Mesenchymal stem cell (in vitro differentiated cells and primary cell): Measurements from ENCODE around the gene ANKLE1.

ENCODE experiments used
- DNase-seq: peaks from one replicate; pipeline ENCODE4 v3.0.0-alpha.2; 2013
- H2AFZ ChIP-seq: one replicate; pipeline ENCODE4 v1.6.1; 2013; ENCODE audit warnings: low read depth, mild to moderate bottlenecking, control low read depth, inconsistent platforms, low read length, moderate library complexity
- H2AK5ac ChIP-seq: 2 replicates; pipeline ENCODE4 v1.6.1; 2013; ENCODE audit warnings: low read length, moderate library complexity, mild to moderate bottlenecking, inconsistent platforms; ENCODE audit not compliant: severe bottlenecking
- H2BK120ac ChIP-seq: one replicate; pipeline ENCODE4 v1.6.1; 2013; ENCODE audit warnings: low read depth, mild to moderate bottlenecking, inconsistent platforms, low read length, moderate library complexity
- H2BK12ac ChIP-seq, 2 experiments: one replicate each; pipeline ENCODE4 v1.6.1; 2013; ENCODE audit warnings: inconsistent platforms in 2 of 2, low read length in 2 of 2, mild to moderate bottlenecking in 2 of 2, moderate library complexity in 2 of 2, control low read depth in 1 of 2
- H2BK15ac ChIP-seq: one replicate; pipeline ENCODE4 v1.6.1; 2013; ENCODE audit warnings: mild to moderate bottlenecking, low read depth, inconsistent platforms; ENCODE audit not compliant: poor library complexity, severe bottlenecking
- H2BK5ac ChIP-seq: 2 replicates; pipeline ENCODE4 v1.6.1; 2013; ENCODE audit warnings: low read depth, mild to moderate bottlenecking, low read length, control low read depth, inconsistent platforms; ENCODE audit not compliant: poor library complexity, severe bottlenecking
- H3K14ac ChIP-seq, 2 experiments: one replicate each; pipeline ENCODE4 v1.6.1; 2013; ENCODE audit warnings: inconsistent platforms in 2 of 2, low read length in 2 of 2, control low read depth in 1 of 2, mild to moderate bottlenecking in 1 of 2, moderate library complexity in 1 of 2
- H3K18ac ChIP-seq, 2 experiments: one replicate each; pipeline ENCODE4 v1.6.1; 2013; ENCODE audit warnings: inconsistent platforms in 2 of 2, low read length in 2 of 2, control low read depth in 1 of 2, low read depth in 1 of 2, mild to moderate bottlenecking in 1 of 2
- H3K23ac ChIP-seq, 2 experiments: one replicate each; pipeline ENCODE4 v1.6.1; 2013; ENCODE audit warnings: inconsistent platforms in 2 of 2, low read length in 2 of 2, mild to moderate bottlenecking in 2 of 2, moderate library complexity in 2 of 2, control low read depth in 1 of 2
- H3K27ac ChIP-seq: 2 replicates; pipeline ENCODE4 v1.5.1; 2013; ENCODE audit warnings: mild to moderate bottlenecking, moderate library complexity, low read length, control low read depth, inconsistent platforms; ENCODE audit not compliant: poor library complexity, severe bottlenecking
- H3K27me3 ChIP-seq, 2 experiments: 2 replicates each; pipeline versions ENCODE4 v1.6.1 to v1.7.0; 2013; ENCODE audit warnings: low read length in 2 of 2, mild to moderate bottlenecking in 2 of 2, moderate library complexity in 2 of 2, control low read depth in 1 of 2, inconsistent platforms in 1 of 2; ENCODE audit not compliant: control insufficient read depth in 1 of 2, insufficient read depth in 1 of 2
- H3K36me3 ChIP-seq, 2 experiments: 2 replicates each; pipeline versions ENCODE4 v1.6.1 to v1.7.0; 2013; ENCODE audit warnings: low read length in 2 of 2, control low read depth in 1 of 2, inconsistent platforms in 1 of 2, low read depth in 1 of 2, mild to moderate bottlenecking in 1 of 2; ENCODE audit not compliant: insufficient read depth in 2 of 2, control insufficient read depth in 1 of 2
- H3K4ac ChIP-seq, 2 experiments: one replicate each; pipeline ENCODE4 v1.6.1; 2013; ENCODE audit warnings: inconsistent platforms in 2 of 2, low read length in 2 of 2, mild to moderate bottlenecking in 2 of 2, moderate library complexity in 2 of 2, control low read depth in 1 of 2, low read depth in 1 of 2
- H3K4me1 ChIP-seq: 2 replicates; pipeline ENCODE4 v1.6.1; 2013; ENCODE audit warnings: low read depth, low read length, control low read depth; ENCODE audit not compliant: control insufficient read depth, insufficient read depth
- H3K4me2 ChIP-seq: 2 replicates; pipeline ENCODE4 v1.6.1; 2013; ENCODE audit warnings: low read length, mild to moderate bottlenecking, inconsistent platforms; ENCODE audit not compliant: poor library complexity, severe bottlenecking
- H3K4me3 ChIP-seq, 2 experiments: 2 replicates each; pipeline versions ENCODE4 v1.5.1 to v1.7.0; 2013; ENCODE audit warnings: low read length in 2 of 2, mild to moderate bottlenecking in 2 of 2, control low read depth in 1 of 2, low read depth in 1 of 2; ENCODE audit not compliant: insufficient read depth in 1 of 2
- H3K79me1 ChIP-seq: replicated peaks from 2 replicates; pipeline ENCODE4 v1.6.1; 2013; ENCODE audit warnings: mild to moderate bottlenecking, control low read depth, low read length, inconsistent platforms; ENCODE audit not compliant: poor library complexity, severe bottlenecking
- H3K9ac ChIP-seq: 2 replicates; pipeline ENCODE4 v1.7.0; 2013; ENCODE audit warnings: mild to moderate bottlenecking, low read length, moderate library complexity
- H3K9me3 ChIP-seq: 2 replicates; pipeline ENCODE4 v1.7.0; 2013; ENCODE audit warnings: mild to moderate bottlenecking, low read length; ENCODE audit not compliant: control insufficient read depth
- H4K8ac ChIP-seq: one replicate; pipeline ENCODE4 v1.6.1; 2013; ENCODE audit warnings: inconsistent platforms, mild to moderate bottlenecking, low read length, moderate library complexity
- H4K91ac ChIP-seq: one replicate; pipeline ENCODE4 v1.6.1; 2013; ENCODE audit warnings: mild to moderate bottlenecking, low read length, inconsistent platforms
- WGBS: methylation state at CpG from one replicate; pipeline ENCODE4 v1.1.7; 2013; ENCODE audit warnings: mixed read lengths; 5-methylcytosine and 5-hydroxymethylcytosine counted together

ANKLE1 gene

DNA sequence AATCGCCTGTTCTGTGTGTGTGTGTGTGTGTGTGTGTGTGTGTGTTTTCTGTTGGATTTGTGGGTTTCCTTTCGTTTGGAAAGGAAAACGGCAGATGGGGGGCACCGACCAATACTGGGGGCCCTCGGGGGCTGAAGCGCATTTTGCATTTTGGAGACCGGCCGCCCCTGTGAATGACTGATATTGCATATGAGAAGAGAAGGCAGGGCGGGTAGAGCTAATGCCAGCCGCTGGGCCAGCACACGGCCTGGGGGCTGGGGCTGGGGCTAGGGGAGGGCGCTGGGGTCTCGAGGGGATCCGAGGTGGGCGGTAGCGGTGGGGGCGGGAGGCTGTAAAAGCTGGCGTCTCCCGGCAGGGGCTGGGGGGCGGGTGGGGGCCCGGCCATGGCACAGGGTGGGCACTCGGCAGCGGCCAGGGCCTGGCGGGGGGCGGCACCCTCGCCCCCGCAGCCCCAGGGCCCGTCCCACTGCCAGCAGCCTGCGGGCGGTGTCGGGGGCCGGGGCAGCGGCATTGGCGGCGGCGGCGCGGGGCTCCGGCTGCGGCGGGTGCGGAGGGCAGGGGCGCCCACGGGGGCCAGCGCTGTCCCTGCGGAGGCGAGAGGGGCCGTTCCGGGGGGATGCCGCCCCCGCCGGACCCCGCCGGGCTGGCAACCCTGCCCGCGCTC, 41.7 kb downstream of the ANKLE1 start:
- H2BK15ac ChIP-seq = no peak overlapping the region
- no peak overlapping the region for H3K4me3 ChIP-seq
- no peak overlapping the region for H2BK120ac ChIP-seq
- H3K4me2 ChIP-seq = no peak overlapping the region
- H3K14ac ChIP-seq = no peak overlapping the region
- H3K23ac ChIP-seq = no peak overlapping the region
- no peak for DNase-seq
- no peak overlapping the region for H2BK12ac ChIP-seq
- peaks cover 26% of the 10 kb centered on the region for H3K4me1 ChIP-seq
- H4K8ac ChIP-seq = no peak overlapping the region
- H4K91ac ChIP-seq = no peak overlapping the region
- no peaks in the 10 kb centered on the region for H3K9me3 ChIP-seq
- peaks cover 25% of the 10 kb centered on the region for H3K79me1 ChIP-seq
- no peaks in the 10 kb centered on the region for H3K27me3 ChIP-seq
- H3K9ac ChIP-seq = no peak overlapping the region
- WGBS = 97% methylated on average over 46 of the region's 56 CpGs
- no peak overlapping the region for H3K27ac ChIP-seq
- H3K18ac ChIP-seq = no peak overlapping the region
- no peak overlapping the region for H2AK5ac ChIP-seq
- H3K36me3 ChIP-seq = peaks cover 36 to 66% of the 10 kb centered on the region in 2 experiments
- H2AFZ ChIP-seq = no peak overlapping the region
- no peak overlapping the region for H3K4ac ChIP-seq
- no peak overlapping the region for H2BK5ac ChIP-seq

- no peak overlapping the region for H3K23ac ChIP-seq
- H2AK5ac ChIP-seq = no peak overlapping the region
- H3K36me3 ChIP-seq = peaks cover 34 to 62% of the 10 kb centered on the region in 2 experiments
- no peak overlapping the region for H2BK15ac ChIP-seq
- H2AFZ ChIP-seq = no peak overlapping the region
- 84% methylated on average over 7 of the region's 7 CpGs for WGBS
- no peaks in the 10 kb centered on the region for H3K9me3 ChIP-seq
- no peak overlapping the region for H2BK5ac ChIP-seq
- no peak overlapping the region for H3K14ac ChIP-seq
- no peak overlapping the region for H4K91ac ChIP-seq
- no peak overlapping the region for H2BK120ac ChIP-seq
- no peaks in the 10 kb centered on the region for H3K27me3 ChIP-seq
- no peak overlapping the region for H2BK12ac ChIP-seq
- DNase-seq = no peak
- no peak overlapping the region for H3K27ac ChIP-seq
- peaks cover 22% of the 10 kb centered on the region for H3K79me1 ChIP-seq
- H3K4me1 ChIP-seq = peaks cover 30% of the 10 kb centered on the region
- no peak overlapping the region for H3K9ac ChIP-seq
- H3K18ac ChIP-seq = no peak overlapping the region
- H3K4me2 ChIP-seq = no peak overlapping the region
- no peak overlapping the region for H4K8ac ChIP-seq
- H3K4ac ChIP-seq = no peak overlapping the region
- H3K4me3 ChIP-seq = no peak overlapping the region
These were observed 42.2 kb downstream of the ANKLE1 start for GRCh38 chr19:17323964-17324332.

- no peak overlapping the region for H3K4me2 ChIP-seq
- H2AFZ ChIP-seq = no peak overlapping the region
- peaks cover 31 to 62% of the 10 kb centered on the region in 2 experiments for H3K36me3 ChIP-seq
- no peak for DNase-seq
- H3K18ac ChIP-seq = no peak overlapping the region
- no peak overlapping the region for H3K9ac ChIP-seq
- no peak overlapping the region for H3K4me3 ChIP-seq
- H3K14ac ChIP-seq = no peak overlapping the region
- no peak overlapping the region for H3K23ac ChIP-seq
- no peak overlapping the region for H2BK15ac ChIP-seq
- no peaks in the 10 kb centered on the region for H3K9me3 ChIP-seq
- H4K91ac ChIP-seq = no peak overlapping the region
- WGBS = 97% methylated on average over 28 of the region's 28 CpGs
- H3K27ac ChIP-seq = no peak overlapping the region
- H3K4me1 ChIP-seq = peaks cover 35% of the 10 kb centered on the region
- no peak overlapping the region for H3K4ac ChIP-seq
- H3K79me1 ChIP-seq = peaks cover 20% of the 10 kb centered on the region
- H2BK12ac ChIP-seq = no peak overlapping the region
- H2BK120ac ChIP-seq = no peak overlapping the region
- no peaks in the 10 kb centered on the region for H3K27me3 ChIP-seq
- H2AK5ac ChIP-seq = no peak overlapping the region
- H4K8ac ChIP-seq = no peak overlapping the region
- no peak overlapping the region for H2BK5ac ChIP-seq
These were observed 42.8 kb downstream of the ANKLE1 start for GRCh38 chr19:17324357-17325114.

- Histone ChIP-seq H3K14ac (no peak overlapping the region), H3K23ac (no peak overlapping the region), H3K4me2 (no peak overlapping the region), H3K9ac (no peak overlapping the region), H3K4me1 (peaks cover 40% of the 10 kb centered on the region), H3K4ac (no peak overlapping the region), H4K91ac (no peak overlapping the region), H3K4me3 (no peak overlapping the region), H2BK5ac (no peak overlapping the region), H3K79me1 (peaks cover 17% of the 10 kb centered on the region), H3K27me3 (no peaks in the 10 kb centered on the region), H3K27ac (no peak overlapping the region), H3K9me3 (no peaks in the 10 kb centered on the region), H3K18ac (no peak overlapping the region), H2BK120ac (no peak overlapping the region), H4K8ac (no peak overlapping the region), H3K36me3 (peaks cover 31 to 62% of the 10 kb centered on the region in 2 experiments), H2BK15ac (no peak overlapping the region), H2BK12ac (no peak overlapping the region), H2AFZ (no peak overlapping the region), H2AK5ac (no peak overlapping the region)
- 96% methylated on average over 20 of the region's 20 CpGs for WGBS
- DNase-seq = no peak
These were observed 43.4 kb downstream of the ANKLE1 start for GRCh38 chr19:17325133-17325532.
